Skin of body (tissue), 2 donors: Measurements from ENCODE around the gene CSNK1A1. TPM values are rescaled to one million over a fixed set of nuclear protein-coding genes. Genes with fewer than 3 reads are reported as not detected.
"Not testable (repeated sequence)": the region's sequence is repeated elsewhere in the genome, so short reads cannot be mapped to it uniquely, and the experiment has no call there.

Source experiments
- DNase-seq: peaks from one replicate; lab custom pipeline; 2025; lab: John Stamatoyannopoulos, UW
- total RNA-seq: library from RNA; depleted of rRNA; stranded (reverse); fragments of >200 nt; gene quantifications from one replicate; pipeline ENCODE4 v1.2.3, GENCODE V29; 2014

The CSNK1A1 gene
- total RNA-seq, 1 donor from 2014 or later = 235 TPM

DNA sequence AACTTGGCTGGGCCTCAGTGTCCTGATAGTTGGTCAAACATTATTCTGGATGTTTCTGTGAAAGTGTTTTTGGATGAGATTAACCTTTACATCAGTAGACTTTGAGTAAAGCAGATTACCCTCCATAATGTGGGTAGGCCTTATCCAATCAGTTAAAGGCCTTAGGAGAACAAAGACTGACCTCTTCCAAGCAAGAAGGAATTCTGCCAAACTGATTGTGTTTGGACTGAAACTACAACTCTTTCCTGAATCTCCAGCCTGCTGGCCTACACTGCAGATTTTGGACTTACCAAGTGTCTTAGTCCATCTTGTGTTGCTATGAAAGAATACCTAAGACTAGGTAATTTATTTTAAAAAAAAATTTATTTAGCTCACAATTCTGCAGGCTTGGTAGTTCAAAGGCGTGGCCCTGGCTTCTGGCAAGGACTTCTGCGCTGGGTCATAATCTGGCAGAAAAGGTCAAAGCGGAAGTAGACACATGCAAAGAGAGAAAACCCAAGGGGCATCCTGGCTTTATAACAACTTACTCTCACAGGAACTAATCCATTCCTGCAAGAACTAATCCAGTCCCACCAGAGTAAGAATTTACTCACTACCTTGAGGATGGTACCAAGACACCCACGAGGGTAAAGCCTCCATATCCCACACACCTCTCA, 21.5 kb upstream of the CSNK1A1 start:
- DNase-seq = no peak

- DNase-seq = no peak
Observed at GRCh38 chr5:149572170-149572569, 20.9 kb upstream of the CSNK1A1 start.

DNA sequence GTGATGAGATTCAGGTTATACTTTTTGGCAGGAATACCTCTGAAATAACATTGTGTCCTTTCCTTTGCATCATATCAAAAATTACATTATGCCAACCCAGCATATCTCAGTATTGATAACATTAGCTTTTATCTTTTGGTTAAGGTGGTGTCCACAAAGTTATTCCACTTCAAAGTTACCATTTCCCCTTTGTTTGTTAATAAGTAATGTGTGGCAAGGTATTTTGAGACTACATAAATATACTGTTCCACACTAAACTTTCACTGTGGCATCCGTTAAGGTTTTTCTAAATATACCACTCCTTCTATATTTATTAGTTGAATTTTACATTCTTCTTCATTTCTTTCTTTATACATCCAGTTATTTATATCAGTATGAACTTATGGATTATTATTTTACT, 16.0 kb upstream of the CSNK1A1 start:
- DNase-seq = no peak

GRCh38 chr5:149564542-149565140, 13.4 kb upstream of the CSNK1A1 start:
- DNase-seq = peak; percentile 76

DNA sequence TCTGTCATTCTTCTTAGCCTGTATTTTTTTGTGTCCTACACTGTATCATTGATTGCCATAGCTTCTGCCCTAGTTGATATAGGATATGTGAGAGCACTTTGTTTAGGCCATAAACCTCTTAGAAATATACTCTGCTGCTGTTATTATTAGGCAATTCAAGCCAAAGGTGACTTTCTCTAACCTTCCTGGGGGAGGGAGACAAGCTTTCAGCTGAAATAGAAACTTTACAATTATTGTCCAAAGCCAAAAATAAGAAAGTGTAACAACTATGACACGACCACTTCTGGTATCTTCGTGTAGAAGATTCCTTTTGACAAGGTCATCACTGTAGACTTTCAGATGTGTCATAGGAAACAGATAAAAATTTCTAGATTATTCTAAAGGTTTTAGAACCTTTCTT, 12.2 kb upstream of the CSNK1A1 start:
- DNase-seq = no peak

DNA sequence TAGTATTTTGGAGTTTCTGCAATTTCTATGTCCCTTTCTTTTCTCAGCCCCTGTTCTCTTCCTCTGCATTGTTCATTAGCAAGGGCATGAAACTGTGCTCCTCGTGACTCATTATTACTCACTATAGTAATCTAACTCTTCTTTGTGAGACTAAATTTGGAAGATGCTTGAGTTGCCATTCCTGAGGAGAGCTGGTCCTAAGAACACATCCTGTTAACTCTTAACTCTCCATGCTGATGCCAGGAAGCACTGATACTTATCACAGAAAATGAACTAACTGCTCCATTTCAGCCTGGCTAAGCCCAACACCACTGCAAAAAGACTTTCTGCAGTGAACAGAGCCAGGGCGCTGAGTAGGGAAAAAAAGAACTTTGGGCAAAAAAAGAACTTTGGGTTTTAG, 10.6 kb upstream of the CSNK1A1 start:
- DNase-seq = peak; percentile 84

GRCh38 chr5:149559706-149560105, 8.5 kb upstream of the CSNK1A1 start:
- DNase-seq = peak; percentile 92

GRCh38 chr5:149552553-149553160, 1.4 kb upstream of the CSNK1A1 start:
- no peak for DNase-seq

DNA sequence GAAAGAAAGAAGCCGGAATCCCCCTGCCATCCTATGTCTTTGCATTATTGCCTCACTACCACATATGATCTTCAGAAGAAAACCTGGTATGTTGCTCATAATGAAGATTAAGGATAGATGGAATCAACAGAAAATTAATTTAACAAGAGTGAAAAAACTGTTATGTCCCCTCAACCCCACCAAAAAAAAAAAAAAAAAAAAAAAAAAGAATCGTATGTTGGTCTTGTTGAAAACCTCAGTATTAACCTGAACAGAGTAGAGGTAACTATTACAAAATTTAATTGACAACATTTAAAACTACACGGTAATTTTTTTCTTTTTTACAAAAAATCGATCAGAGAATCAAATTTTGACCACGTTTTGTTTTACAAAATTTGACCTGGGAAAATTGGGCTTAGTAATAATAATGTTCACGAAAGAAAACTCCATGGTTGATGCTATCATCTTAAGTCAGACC, 827 bp upstream of the CSNK1A1 start:
- DNase-seq = no peak

- DNase-seq = no peak
Observed at GRCh38 chr5:149550594-149551226, 529 bp downstream of the CSNK1A1 start.

- DNase-seq = no peak
Observed at GRCh38 chr5:149550268-149550583, 1.0 kb downstream of the CSNK1A1 start.

DNA sequence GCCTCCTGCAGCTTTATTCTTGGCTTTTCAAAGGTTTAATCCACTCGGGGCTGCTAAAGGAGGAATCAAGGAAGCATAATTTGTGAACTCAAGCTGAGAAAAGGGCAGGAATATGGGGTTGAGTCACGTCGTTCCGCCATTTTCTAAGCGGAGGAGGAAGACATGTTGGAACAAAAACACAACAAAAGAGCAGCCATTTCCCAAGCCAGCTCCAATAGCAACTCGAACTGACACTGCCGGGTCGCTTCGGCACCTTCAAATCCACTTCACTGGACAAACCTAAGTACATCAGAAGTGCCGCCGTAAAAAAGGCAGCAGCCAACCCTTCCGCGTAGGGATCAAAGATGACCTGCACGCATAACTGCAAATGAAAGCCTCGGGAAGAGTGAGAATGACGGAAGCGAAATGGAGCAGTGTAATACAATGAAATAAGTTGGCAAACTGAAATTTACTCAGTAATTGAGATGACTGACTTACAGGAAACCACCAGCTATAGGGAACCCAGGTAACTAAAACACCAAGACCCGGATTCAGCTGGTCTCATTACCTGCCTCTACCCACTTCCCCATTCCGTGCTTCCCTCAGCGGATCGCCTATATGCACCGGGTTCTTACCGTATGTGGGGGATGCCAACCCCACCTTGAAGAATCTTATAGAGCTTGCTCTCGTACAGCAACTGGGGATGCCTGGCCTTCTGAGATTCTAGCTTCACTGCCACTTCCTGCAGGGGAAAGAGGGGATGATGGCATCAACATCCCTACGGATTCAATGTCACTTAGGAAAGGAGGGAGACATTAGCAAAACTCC, 1.6 kb downstream of the CSNK1A1 start:
- peak; percentile 23 for DNase-seq

GRCh38 chr5:149546974-149547373, 4.3 kb downstream of the CSNK1A1 start:
- peak; percentile 42 for DNase-seq

- no peak for DNase-seq
Observed at GRCh38 chr5:149545327-149545726, 5.9 kb downstream of the CSNK1A1 start.

DNA sequence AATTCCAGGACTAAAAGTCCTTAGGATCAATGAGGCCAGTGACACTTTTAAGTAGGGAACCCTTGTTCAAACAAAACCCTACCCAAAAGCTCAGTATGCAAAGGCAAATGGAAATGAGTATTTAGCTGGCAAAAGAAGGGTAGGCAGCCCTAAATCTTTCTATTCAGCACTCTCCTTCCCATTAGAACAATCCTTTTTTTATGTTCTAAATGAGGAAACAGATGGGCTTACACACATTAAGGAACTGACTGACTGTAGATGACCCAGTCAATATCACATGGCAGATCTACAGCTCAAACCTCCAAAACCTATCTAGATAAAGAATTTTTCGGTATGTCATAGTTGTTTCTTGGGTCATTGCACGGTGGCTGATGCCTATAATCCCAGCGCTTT, 7.2 kb downstream of the CSNK1A1 start:
- no peak for DNase-seq

- DNase-seq = no peak
Observed at GRCh38 chr5:149543361-149544027, 7.7 kb downstream of the CSNK1A1 start.

DNA sequence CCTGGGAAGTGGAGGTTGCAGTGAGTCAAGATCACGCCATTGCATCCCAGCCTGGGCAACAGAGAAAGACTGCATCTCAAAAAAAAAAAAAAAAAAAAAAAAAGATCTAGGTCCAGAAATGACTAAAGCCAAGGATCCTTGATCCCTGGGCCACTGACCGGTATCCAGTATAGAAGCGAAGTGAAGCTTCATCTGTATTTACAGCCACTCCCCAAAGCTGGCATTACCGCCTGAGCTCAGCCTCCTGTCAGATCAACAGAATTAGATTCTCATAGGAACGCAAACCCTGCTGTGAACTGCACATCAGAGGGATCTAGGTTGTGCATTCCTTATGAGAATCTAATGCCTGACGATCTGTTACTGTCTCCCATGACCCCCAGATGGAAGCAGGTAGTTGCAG, 9.3 kb downstream of the CSNK1A1 start:
- DNase-seq = no peak

DNA sequence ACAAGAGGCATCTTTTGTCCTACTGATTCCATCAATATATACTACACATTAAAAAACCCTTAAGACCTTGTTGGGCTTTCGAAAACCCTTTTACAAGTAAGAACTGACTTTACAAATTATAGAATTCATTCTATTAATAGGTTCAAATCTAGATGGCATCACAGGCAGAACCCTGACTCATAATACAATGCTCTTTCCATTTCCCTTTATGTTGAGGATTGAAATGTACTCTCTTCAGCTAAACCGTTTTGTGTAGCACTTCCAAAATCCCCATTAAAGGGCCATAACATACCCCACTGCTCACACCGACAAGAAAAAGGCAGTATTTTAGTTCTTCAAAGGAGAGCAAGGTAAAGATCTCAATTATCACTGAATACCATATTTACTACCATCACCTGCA, 11.2 kb downstream of the CSNK1A1 start:
- DNase-seq = no peak

GRCh38 chr5:149537374-149537975, 13.8 kb downstream of the CSNK1A1 start:
- DNase-seq = no peak

DNA sequence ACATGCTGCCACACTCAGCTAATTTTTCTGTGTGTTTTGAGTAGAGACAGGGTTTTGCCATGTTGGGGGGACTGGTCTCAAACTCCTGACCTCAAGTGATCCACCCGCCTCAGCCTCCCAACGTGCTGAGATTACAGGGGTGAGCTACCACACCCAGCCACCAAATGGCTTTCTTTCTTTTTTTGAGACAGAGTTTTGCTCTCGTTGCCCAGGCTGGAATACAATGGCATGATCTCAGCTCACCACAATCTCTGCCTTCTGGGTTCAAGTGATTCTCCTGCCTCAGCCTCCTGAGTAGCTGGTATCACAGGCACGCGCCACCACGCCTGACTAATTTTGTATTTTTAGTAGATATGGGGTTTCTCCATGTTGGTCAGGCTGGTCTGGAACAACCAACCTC, 15.5 kb downstream of the CSNK1A1 start:
- not testable (repeated sequence) for DNase-seq

DNA sequence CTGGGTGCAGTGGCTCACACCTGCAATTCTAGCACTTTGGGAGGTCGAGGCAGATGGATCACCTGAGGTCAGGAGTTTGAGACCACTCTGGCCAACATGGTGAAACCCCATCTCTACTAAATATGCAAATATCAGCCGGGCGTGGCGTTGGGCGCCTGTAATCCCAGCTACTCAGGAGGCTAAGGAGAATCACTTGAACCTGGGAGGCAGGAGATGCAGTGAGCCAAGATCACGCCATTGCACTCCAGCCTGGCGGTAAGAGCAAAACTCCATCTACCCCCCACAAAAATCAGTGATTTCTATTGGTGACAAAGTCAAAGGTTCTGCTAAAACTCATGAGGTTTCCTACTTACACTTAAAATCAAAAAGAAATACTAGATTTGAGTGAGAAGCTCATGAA, 18.8 kb downstream of the CSNK1A1 start:
- no peak for DNase-seq
